ENCODE data around the gene OPA1.

The OPA1 gene

DNA sequence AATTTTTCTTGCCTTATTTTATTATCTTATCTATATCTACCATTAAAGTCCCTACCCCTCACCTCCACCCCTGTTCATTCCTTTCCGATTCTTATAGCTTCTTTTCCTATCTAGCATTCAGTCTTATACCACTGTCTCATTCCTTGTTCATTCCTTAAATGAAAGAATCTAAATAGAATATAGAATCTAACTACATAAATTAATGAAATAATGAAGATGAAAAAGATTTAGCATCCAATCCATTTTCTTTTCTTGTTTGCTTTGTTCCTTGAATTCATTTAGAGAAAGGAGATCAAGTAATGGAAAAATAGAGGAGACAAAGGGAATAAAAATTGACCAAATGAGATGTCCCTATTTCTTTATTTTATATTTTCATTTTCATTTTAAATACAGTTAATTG, 67.2 kb downstream of the OPA1 start:
- TF ChIP-seq TAF1 (IDR thresholded peaks at IDR 0.05; ENCODE audit: low read depth, low read length) (no peak), PAX5 (IDR thresholded peaks at IDR 0.05; ENCODE audit: insufficient read depth, low read length, severe bottlenecking) (no peak), SPI1 (IDR thresholded peaks at IDR 0.05; ENCODE audit: low read depth, low read length) (no peak), POU2F2 (IDR thresholded peaks at IDR 0.05; ENCODE audit: low read depth, low read length) (no peak), POLR2A (IDR thresholded peaks at IDR 0.05; ENCODE audit: low read depth, low read length) (no peak), POLR2AphosphoS5 (IDR thresholded peaks at IDR 0.05; ENCODE audit: low read depth, low read length) (no peak)
- DNase-seq (ENCODE audit: insufficient read length, low spot score) (no peak), FAIRE-seq (no peak)

DNA sequence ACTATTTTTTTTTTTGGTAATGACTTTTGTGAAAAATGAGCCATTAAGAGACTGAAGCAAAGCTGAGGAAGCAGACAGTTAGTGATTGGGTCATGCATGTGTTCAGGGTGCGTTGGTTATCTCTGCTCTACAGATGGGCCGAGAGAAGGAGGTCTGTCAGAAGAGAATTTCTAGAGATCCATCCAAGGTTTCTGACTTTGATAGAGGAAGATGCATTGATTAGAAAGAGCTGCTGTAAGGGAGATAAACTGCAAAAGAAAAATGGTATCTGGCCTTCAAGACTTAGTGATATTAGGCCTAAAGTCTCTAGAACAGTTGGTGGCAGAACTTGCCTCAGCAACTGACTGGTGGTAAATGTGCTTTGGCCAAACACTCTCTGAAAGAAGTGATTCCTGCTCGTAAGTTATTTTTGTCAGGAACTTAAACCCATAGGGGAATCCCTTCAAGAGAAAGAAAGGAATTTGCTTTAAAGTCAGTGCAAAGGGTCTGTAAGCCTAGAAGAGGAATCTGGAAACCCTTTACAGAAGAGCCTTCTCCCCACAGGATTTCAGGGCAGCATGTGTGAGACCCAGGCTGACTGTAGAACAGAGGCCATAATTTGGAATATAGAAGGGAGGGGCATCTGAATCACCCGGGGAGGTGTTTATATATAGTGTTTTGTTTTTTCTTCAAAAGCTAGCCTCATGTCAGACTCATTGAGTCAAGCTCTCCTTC, 67.8 kb downstream of the OPA1 start:
- DNase-seq (ENCODE audit: insufficient read length, low spot score) (no peak), FAIRE-seq (no peak)
- TF ChIP-seq POU2F2 (IDR thresholded peaks at IDR 0.05; ENCODE audit: low read depth, low read length) (no peak), TAF1 (IDR thresholded peaks at IDR 0.05; ENCODE audit: low read depth, low read length) (no peak), POLR2A (IDR thresholded peaks at IDR 0.05; ENCODE audit: low read depth, low read length) (no peak), PAX5 (IDR thresholded peaks at IDR 0.05; ENCODE audit: insufficient read depth, low read length, severe bottlenecking) (no peak), SPI1 (IDR thresholded peaks at IDR 0.05; ENCODE audit: low read depth, low read length) (no peak), POLR2AphosphoS5 (IDR thresholded peaks at IDR 0.05; ENCODE audit: low read depth, low read length) (no peak)

DNA sequence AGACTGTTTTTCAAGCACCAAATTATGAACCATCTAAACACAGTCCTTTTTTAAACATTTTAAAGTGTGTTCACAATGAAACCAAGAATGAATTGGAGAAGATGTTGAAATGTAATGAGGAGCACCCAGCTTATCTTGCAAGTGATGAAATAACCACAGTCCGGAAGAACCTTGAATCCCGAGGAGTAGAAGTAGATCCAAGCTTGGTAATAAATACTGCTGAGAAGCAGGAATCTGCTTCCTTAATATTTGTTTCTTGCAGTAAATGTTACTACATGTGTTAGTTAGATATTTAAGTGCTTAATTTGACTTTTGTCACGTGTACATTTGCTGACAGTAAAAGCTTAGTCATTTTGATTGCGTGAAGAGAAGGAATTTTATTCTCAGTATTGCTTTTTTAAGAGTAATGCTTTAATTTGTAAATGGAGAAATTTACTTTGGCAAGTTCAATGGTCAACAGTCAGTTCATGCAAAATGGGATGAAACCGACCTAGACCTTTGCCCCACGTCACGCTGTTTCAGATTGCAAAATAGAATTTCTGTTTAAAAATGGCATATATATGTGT, 69.8 kb downstream of the OPA1 start:
- no peak for DNase-seq (ENCODE audit: insufficient read length, low spot score)
- FAIRE-seq, result no peak
- TF ChIP-seq POLR2AphosphoS5 (IDR thresholded peaks at IDR 0.05; ENCODE audit: low read depth, low read length), result no peak
- TF ChIP-seq SPI1 (IDR thresholded peaks at IDR 0.05; ENCODE audit: low read depth, low read length), result no peak
- no peak for TF ChIP-seq POU2F2 (IDR thresholded peaks at IDR 0.05; ENCODE audit: low read depth, low read length)
- no peak for TF ChIP-seq POLR2A (IDR thresholded peaks at IDR 0.05; ENCODE audit: low read depth, low read length)

DNA sequence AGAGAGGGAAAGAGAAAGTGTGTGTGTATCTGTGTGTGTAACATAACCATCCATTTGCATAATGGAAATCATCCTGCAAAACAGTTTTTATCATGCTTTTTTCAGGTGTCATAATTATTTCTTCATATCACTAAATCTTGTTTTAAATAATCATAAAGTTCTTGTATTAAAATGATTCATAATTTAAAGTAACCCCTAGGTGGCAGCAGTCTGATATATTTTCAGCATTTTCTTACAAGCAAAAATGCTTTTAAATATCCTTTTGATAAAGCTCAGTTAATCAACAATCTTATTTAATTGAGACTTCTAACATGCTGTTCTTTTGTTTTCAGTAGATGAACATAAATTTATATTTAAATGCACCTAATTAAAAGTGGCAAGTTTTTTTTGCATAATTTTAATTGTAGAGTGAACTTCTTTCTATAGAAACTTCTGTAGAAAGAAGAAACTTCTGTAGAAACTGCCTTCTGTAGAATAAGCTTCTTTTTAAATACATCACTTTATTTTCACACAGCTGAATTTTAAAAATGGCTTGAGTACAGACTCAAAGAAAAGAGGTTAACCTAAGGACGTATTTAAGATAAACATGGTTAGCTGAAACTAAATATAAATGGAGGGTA, 72.5 kb downstream of the OPA1 start:
- no peak for DNase-seq (ENCODE audit: insufficient read length, low spot score)
- no peak for TF ChIP-seq SPI1 (IDR thresholded peaks at IDR 0.05; ENCODE audit: low read depth, low read length)
- TF ChIP-seq POLR2AphosphoS5 (IDR thresholded peaks at IDR 0.05; ENCODE audit: low read depth, low read length), result no peak
- no peak for TF ChIP-seq PAX5 (IDR thresholded peaks at IDR 0.05; ENCODE audit: insufficient read depth, low read length, severe bottlenecking)
- no peak for TF ChIP-seq TAF1 (IDR thresholded peaks at IDR 0.05; ENCODE audit: low read depth, low read length)
- no peak for TF ChIP-seq POU2F2 (IDR thresholded peaks at IDR 0.05; ENCODE audit: low read depth, low read length)
- no peak for TF ChIP-seq POLR2A (IDR thresholded peaks at IDR 0.05; ENCODE audit: low read depth, low read length)
- FAIRE-seq, result no peak

DNA sequence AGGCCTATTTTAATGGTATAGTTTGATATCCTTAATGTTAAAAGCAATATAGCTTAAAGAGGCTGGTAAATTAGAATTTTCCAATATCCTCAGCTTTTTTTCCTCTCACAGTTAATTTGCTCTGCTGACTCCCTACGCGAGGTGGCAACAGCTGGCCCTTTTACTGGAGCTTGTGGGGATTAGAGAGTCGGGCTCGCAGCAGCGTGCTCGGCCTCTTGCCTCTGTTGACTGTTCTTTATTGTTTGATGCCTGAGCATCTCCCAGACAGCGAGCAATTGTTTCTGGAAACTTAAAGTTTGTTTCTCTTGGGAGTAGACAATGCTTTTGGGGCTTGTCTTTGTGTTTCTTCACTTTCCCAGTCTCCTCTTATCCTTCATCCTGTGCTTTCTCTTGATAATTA, 80.8 kb downstream of the OPA1 start:
- FAIRE-seq (no peak), DNase-seq (ENCODE audit: insufficient read length, low spot score) (no peak)
- TF ChIP-seq POLR2AphosphoS5 (IDR thresholded peaks at IDR 0.05; ENCODE audit: low read depth, low read length), result no peak
- TF ChIP-seq PAX5 (IDR thresholded peaks at IDR 0.05; ENCODE audit: insufficient read depth, low read length, severe bottlenecking), result no peak
- TF ChIP-seq TAF1 (IDR thresholded peaks at IDR 0.05; ENCODE audit: low read depth, low read length), result no peak
- TF ChIP-seq SPI1 (IDR thresholded peaks at IDR 0.05; ENCODE audit: low read depth, low read length), result no peak

DNA sequence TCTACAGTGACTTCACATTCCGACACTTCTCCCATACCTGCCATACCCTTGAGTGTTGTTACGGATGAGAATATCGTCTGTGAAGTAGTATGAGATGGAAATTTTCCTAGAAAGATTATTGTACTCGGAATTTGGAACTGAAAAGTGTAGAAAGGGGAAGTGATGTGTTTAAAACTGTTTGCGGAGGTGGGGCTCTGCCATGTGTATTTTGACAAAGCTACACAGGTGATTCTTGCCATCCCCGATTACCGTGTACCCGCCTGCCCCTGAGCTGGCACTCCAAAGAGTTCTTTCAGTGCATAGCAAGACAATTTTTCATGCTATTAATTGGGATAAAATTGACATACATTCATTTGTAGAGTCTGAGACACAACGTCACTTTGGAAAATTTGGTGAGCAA, 81.7 kb downstream of the OPA1 start:
- no peak for FAIRE-seq
- no peak for TF ChIP-seq POU2F2 (IDR thresholded peaks at IDR 0.05; ENCODE audit: low read depth, low read length)
- no peak for TF ChIP-seq POLR2A (IDR thresholded peaks at IDR 0.05; ENCODE audit: low read depth, low read length)
- TF ChIP-seq TAF1 (IDR thresholded peaks at IDR 0.05; ENCODE audit: low read depth, low read length), result no peak
- no peak for TF ChIP-seq POLR2AphosphoS5 (IDR thresholded peaks at IDR 0.05; ENCODE audit: low read depth, low read length)
- peak; percentile 84 for TF ChIP-seq SPI1 (IDR thresholded peaks at IDR 0.05; ENCODE audit: low read depth, low read length)
- TF ChIP-seq PAX5 (IDR thresholded peaks at IDR 0.05; ENCODE audit: insufficient read depth, low read length, severe bottlenecking), result no peak
- no peak for DNase-seq (ENCODE audit: insufficient read length, low spot score)

DNA sequence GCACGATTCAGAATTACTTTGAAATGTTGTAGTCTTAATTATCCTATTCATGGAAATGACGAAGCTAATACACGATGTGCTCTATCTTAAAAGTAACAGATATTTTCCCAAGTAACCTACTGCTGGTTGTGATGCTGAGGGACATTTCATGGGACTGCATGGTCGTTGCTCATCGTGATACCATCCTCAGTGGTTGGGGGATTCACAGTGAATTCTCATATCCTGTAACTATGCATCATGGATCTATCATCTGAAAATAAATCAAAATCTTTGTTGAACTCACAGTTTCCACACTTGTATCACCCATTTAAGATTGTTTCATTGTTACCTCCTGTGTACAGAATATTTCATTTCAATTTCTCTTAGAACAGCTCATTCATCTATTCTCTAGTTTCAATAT, 84.7 kb downstream of the OPA1 start:
- FAIRE-seq, result peak; percentile 62
- no peak for TF ChIP-seq SPI1 (IDR thresholded peaks at IDR 0.05; ENCODE audit: low read depth, low read length)
- no peak for TF ChIP-seq TAF1 (IDR thresholded peaks at IDR 0.05; ENCODE audit: low read depth, low read length)
- no peak for TF ChIP-seq POLR2AphosphoS5 (IDR thresholded peaks at IDR 0.05; ENCODE audit: low read depth, low read length)
- TF ChIP-seq POU2F2 (IDR thresholded peaks at IDR 0.05; ENCODE audit: low read depth, low read length), result no peak
- no peak for TF ChIP-seq POLR2A (IDR thresholded peaks at IDR 0.05; ENCODE audit: low read depth, low read length)
- no peak for TF ChIP-seq PAX5 (IDR thresholded peaks at IDR 0.05; ENCODE audit: insufficient read depth, low read length, severe bottlenecking)
- DNase-seq (ENCODE audit: insufficient read length, low spot score), result no peak

DNA sequence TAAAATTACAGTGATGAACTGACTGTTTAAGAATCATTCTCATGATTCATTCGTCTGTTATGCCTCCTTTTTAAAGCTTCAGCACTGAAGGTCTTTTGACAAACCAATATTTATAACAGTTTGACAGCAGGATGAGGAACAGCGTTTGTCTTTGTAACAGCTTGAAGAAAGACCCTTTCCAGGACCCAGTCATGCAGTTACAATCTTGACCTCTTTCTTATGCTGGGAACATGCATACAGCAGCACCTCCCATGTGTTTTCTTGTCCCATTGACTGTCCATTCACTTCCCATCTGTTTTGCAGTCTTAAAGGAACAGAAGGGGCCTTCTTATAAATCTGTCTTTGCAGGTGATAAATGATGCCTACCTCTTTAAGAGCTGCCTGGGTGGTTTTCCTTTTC, 87.2 kb downstream of the OPA1 start:
- DNase-seq (ENCODE audit: insufficient read length, low spot score) (no peak), FAIRE-seq (peak; percentile 43)
- TF ChIP-seq SPI1 (IDR thresholded peaks at IDR 0.05; ENCODE audit: low read depth, low read length), result no peak
- TF ChIP-seq TAF1 (IDR thresholded peaks at IDR 0.05; ENCODE audit: low read depth, low read length), result no peak
- no peak for TF ChIP-seq POU2F2 (IDR thresholded peaks at IDR 0.05; ENCODE audit: low read depth, low read length)
- TF ChIP-seq POLR2AphosphoS5 (IDR thresholded peaks at IDR 0.05; ENCODE audit: low read depth, low read length), result no peak
- TF ChIP-seq POLR2A (IDR thresholded peaks at IDR 0.05; ENCODE audit: low read depth, low read length), result no peak
- TF ChIP-seq PAX5 (IDR thresholded peaks at IDR 0.05; ENCODE audit: insufficient read depth, low read length, severe bottlenecking), result no peak

DNA sequence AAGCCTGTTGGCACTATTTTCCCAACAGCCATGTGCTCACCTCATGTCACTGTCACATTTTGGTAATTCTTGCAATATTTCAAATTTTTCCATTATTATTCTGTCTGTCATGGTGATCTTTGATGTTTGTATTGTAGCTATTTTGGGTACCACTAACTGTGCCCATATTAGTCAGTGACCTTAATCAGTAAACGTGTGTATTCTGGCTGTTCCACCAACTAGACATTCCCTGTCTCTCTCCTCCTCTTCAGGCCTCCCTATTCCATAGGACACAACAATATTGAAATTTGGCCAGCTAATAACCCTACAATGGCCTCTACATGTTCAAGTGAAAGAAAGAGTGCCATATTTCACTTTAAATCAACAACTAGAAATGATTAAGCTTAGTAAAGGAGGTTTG, 88.6 kb downstream of the OPA1 start:
- DNase-seq (ENCODE audit: insufficient read length, low spot score) (no peak), FAIRE-seq (no peak)
- no peak for TF ChIP-seq POLR2A (IDR thresholded peaks at IDR 0.05; ENCODE audit: low read depth, low read length)
- TF ChIP-seq TAF1 (IDR thresholded peaks at IDR 0.05; ENCODE audit: low read depth, low read length), result no peak
- TF ChIP-seq SPI1 (IDR thresholded peaks at IDR 0.05; ENCODE audit: low read depth, low read length), result no peak
- no peak for TF ChIP-seq POU2F2 (IDR thresholded peaks at IDR 0.05; ENCODE audit: low read depth, low read length)
- TF ChIP-seq POLR2AphosphoS5 (IDR thresholded peaks at IDR 0.05; ENCODE audit: low read depth, low read length), result no peak
- no peak for TF ChIP-seq PAX5 (IDR thresholded peaks at IDR 0.05; ENCODE audit: insufficient read depth, low read length, severe bottlenecking)

Measured in GM12891 (cell line).